ENCODE measurements around the gene ULK1.

ULK1 gene

GRCh38 chr12:131909752-131910219 lies 15.4 kb downstream of the ULK1 start:
- DNase-seq = no peak

DNA sequence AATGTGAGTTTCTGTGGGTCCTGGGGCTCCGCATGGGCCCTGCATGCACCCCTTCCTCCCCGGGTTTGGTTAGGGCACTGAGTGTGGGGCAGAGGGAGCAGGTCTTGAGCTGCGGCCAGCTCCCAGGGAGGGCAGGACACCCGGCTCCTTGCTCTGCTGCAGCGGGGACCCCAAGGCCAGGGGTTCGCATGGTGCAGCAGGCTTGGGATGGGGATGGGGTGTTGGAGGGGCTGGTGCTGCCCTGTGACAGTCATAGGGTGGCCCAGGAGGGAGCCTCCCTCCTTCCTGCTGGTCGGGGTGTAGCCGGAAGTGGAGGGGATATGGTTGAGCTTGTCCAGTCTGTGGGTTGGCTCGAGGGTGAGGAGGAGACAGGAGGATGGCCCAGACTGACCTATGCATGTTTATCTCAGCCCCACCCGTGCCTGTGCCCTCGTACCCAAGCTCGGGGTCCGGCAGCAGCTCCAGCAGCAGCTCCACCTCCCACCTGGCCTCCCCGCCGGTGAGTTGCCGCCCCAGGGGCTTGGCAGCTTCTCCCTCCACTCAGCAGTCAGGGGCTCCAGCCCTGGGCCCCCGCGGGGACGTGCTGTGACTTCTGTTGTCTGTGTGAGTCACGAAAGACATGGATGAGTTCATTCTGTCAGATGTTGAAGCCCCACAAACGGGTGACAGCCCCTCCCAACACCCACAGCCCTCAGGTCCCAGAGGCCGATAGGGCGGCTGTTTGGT lies 16.0 kb downstream of the ULK1 start:
- no peak for DNase-seq

GRCh38 chr12:131911028-131911650 lies 16.7 kb downstream of the ULK1 start:
- no peak for DNase-seq

DNA sequence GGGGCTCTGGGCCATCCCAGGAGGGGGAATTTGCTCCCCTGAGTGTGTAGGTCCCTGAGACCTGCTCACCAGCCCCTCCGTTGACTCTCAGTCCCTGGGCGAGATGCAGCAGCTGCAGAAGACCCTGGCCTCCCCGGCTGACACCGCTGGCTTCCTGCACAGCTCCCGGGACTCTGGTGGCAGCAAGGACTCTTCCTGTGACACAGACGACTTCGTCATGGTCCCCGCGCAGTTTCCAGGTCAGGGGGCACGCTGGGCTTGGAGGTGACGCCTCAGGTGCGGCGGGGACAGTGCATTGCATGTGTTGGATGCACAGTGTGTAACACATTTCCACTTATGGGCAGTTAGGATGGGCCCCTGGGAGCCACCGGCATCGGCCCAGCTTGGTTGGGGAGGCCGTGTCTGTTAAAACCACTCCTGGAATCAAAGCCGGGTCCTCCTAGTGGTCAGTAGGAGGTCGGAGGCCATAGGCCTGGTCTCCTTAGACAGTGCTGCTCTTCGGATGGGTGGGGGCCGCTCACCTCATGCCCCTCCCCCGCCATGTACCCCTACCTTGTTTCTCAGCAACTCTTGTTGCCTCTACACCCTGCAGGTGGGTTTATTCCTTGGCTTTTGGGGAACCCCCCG lies 17.5 kb downstream of the ULK1 start:
- no peak for DNase-seq

DNA sequence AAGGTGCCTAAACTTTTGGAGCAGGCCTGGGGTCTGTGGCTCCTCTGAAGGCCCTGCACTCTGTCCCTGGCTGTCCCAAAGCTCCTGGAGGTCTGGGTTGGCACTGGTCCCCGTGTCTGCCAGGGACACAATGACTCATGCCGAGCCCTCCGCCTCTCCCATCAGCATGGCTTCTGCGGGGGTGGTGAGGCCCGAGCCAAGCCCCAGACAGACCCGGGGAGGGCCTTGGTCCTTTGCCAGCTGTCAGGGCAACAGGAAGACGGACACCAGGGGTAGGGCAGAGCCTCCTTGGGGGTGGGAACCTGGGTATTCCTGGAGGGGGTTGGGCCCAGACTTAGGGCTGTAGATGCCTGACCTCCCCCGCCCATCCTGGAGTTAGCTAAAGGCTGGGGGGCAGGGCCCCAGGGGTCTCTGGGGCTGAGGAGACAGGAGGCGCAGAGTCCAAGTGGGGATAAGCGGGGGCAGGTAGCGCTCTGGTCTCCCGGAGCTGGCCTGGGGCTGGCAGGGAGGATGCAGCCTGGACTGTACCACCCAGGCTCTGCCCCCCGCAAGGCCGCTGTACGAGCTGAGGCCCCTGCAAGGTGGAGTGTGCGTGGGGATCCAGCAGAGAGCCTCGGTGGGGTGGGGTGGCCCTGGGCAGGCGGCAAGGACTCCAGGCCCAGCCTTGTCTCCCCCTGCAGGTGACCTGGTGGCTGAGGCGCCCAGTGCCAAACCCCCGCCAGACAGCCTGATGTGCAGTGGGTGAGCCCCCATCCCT lies 18.3 kb downstream of the ULK1 start:
- no peak for DNase-seq

DNA sequence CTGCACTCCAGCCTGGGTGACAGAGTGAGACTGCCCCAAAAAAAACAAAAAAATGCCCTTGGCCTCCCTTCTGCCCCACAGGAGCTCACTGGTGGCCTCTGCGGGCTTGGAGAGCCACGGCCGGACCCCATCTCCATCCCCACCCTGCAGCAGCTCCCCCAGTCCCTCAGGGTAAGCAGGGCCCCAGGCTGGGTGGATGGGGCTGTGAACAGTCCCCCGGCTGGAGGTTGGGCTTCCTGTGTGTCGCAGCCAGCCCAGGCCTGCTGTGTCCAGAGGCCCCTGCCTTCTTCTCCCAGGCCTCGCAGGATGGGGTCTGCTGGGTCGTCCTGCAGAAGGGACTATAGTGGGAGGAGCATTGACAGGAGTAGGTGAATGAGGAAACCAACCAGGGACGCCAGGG lies 19.2 kb downstream of the ULK1 start:
- DNase-seq = no peak

- no peak for DNase-seq
Measured at GRCh38 chr12:131914179-131914702, 19.8 kb downstream of the ULK1 start.

GRCh38 chr12:131915000-131915689 lies 20.7 kb downstream of the ULK1 start:
- DNase-seq = no peak

DNA sequence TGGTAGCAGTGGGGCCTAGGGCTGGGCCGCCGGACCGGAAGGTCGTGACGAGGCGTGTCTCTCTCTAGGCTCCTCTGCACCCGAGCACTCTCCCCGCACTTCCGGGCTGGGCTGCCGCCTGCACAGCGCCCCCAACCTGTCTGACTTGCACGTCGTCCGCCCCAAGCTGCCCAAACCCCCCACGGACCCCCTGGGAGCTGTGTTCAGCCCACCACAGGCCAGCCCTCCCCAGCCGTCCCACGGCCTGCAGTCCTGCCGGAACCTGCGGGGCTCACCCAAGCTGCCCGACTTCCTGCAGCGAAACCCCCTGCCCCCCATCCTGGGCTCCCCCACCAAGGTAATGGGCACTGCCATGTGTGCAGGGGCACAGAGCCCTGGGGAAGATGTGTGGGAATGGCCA lies 21.4 kb downstream of the ULK1 start:
- DNase-seq = no peak

DNA sequence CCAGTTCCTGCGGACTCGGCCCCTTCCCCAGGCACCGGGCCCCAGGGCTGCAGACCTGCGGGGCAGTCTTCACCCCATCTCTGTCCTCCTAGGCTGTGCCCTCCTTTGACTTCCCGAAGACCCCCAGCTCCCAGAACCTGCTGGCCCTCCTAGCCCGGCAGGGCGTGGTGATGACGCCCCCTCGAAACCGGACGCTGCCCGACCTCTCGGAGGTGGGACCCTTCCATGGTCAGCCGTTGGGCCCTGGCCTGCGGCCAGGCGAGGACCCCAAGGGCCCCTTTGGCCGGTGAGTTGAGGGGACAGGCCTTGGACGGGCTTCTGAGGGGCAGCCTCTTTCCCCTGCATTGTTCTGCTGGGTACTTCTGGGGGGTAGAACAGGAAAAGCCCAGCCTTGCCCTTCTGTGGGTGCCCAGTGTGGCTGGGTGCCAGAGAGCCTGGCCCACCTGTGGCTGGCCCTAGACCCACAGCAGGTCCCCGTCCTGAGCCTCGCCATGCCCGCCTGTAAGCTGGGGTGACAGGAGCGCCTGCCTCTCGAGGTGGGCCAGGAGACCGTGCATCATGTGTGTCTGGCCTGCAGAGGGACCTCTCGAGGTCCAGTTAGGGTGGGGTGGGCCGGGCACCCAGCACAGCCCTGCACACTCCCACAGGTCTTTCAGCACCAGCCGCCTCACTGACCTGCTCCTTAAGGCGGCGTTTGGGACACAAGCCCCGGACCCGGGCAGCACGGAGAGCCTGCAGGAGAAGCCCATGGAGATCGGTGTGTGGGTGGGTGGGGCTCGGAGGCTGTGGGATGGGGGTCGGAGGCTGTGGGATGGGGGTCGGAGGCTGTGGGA lies 22.1 kb downstream of the ULK1 start:
- DNase-seq = no peak

- no peak for DNase-seq
Measured at GRCh38 chr12:131917139-131917710, 22.8 kb downstream of the ULK1 start.

GRCh38 chr12:131917711-131918306 lies 23.4 kb downstream of the ULK1 start:
- DNase-seq = no peak

DNA sequence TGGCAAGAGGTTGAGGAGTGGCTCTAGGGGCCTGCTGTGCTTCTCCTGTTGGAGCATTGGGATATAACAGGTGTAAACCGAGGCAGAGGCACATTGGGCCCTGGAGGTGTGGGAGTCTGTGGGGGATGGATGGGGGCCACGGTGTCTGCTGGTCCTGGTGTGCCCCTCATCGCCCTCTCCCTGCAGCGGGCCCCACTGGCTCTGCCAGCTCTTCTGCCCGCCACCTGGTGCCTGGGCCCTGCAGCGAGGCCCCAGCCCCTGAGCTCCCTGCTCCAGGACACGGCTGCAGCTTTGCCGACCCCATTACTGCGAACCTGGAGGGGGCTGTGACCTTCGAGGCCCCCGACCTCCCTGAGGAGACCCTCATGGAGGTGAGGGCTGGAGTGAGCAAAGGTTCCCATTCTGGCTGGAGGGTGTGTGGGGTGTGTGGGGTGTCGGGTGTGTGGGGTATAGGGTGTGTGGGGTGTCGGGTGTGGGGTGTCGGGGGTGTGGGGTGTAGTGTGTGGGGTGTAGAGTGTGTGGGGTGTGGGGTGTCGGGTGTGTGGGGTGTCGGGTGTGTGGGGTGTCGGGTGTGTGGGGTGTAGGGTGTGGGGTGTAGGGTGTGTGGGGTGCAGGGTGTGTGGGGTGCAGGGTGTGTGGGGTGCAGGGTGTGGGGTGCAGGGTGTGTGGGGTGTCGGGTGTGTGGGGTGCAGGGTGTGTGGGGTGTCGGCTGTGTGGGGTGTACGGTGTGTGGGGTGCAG lies 24.1 kb downstream of the ULK1 start:
- no peak for DNase-seq

- no peak for DNase-seq
Measured at GRCh38 chr12:131919051-131919347, 24.6 kb downstream of the ULK1 start.

- DNase-seq = no peak
Measured at GRCh38 chr12:131919366-131920156, 25.1 kb downstream of the ULK1 start.

GRCh38 chr12:131920157-131920508 lies 25.7 kb downstream of the ULK1 start:
- no peak for DNase-seq

DNA sequence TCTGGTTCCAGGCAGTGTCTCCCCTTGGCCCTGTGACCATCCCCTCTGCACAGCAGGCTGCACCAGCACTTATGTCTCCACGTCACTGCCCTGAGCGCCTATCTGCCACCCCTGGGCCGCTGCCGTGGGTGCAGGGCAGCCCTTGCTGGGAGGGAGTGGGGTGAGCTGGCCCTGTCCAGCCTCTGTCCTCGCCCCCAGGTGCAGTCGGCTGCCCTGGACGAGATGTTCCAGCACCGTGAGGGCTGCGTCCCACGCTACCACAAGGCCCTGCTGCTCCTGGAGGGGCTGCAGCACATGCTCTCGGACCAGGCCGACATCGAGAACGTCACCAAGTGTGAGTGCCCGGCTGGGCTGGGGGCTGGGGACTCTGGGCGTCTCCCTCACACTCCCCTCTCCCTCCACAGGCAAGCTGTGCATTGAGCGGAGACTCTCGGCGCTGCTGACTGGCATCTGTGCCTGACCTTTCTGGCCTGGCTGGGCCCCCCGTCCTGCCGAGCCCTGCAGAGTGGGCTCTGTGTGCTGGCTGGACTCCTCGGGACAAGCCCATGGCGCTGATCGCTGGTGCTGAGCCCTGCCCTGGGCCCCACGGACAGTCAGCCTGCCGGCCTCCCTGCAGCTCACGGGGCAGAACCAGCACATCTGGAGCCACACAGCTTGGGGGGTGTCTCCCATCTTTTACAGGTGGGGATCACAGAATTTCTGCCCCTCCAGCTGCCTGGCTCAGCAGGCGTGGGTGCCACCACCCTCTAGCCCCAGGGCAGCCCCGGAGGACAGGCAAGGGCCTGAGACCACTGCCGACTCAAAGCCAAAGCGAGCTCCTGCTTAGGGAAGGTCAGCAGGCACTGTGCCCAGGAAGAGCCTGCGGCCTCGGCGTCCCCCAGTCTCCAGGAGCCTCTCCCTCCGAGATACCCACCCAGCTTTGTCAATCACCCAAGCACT lies 26.7 kb downstream of the ULK1 start:
- no peak for DNase-seq

All from eye (tissue), 1 donor.